CD14-positive monocyte (primary cell): ENCODE measurements around the gene RTL10. TPM values are rescaled to one million over a fixed set of nuclear protein-coding genes. Genes with fewer than 3 reads are reported as not detected.

Experiments used
- DNase-seq, 3 donors: peaks; one replicate each; pipeline ENCODE4 v3.0.0-alpha.2; 2011 to 2022
- H2AFZ ChIP-seq: 2 replicates; pipeline ENCODE4 v1.6.0; 2012; ENCODE audit warnings: mild to moderate bottlenecking, low read depth, low read length, inconsistent platforms; ENCODE audit not compliant: insufficient read depth, poor library complexity, severe bottlenecking
- H3K27ac ChIP-seq, 2 donors: 1 replicate in 1 of 2; 2 replicates in 1 of 2; pipeline ENCODE4 v1.5.1; 2012 to 2013; ENCODE audit warnings: low read length in 2 of 2, control low read depth in 1 of 2, inconsistent platforms in 1 of 2, low read depth in 1 of 2, mild to moderate bottlenecking in 1 of 2
- H3K27me3 ChIP-seq, 2 donors: one replicate each; pipeline versions ENCODE4 v1.6.0 to v1.6.1; 2011 to 2013; ENCODE audit warnings: low read length in 2 of 2; ENCODE audit not compliant: control insufficient read depth in 2 of 2, insufficient read depth in 2 of 2
- H3K36me3 ChIP-seq, 2 donors: replicated peaks in 1 of 2; 1 replicate in 1 of 2; 2 replicates in 1 of 2; pipeline versions ENCODE4 v1.5.1 to v1.6.1; 2012 to 2013; ENCODE audit warnings: low read length in 2 of 2, control low read depth in 1 of 2, inconsistent platforms in 1 of 2, mild to moderate bottlenecking in 1 of 2; ENCODE audit not compliant: insufficient read depth in 2 of 2, control insufficient read depth in 1 of 2
- H3K4me1 ChIP-seq, 2 donors: 1 replicate in 1 of 2; 2 replicates in 1 of 2; pipeline versions ENCODE4 v1.5.1 to v1.6.1; 2012 to 2013; ENCODE audit warnings: low read length in 2 of 2, control low read depth in 1 of 2, inconsistent platforms in 1 of 2, mild to moderate bottlenecking in 1 of 2, moderate library complexity in 1 of 2; ENCODE audit not compliant: insufficient read depth in 2 of 2, control insufficient read depth in 1 of 2
- H3K4me2 ChIP-seq: replicated peaks from 2 replicates; pipeline ENCODE3; 2012; ENCODE audit warnings: low read length, moderate library complexity, mild to moderate bottlenecking; ENCODE audit not compliant: poor library complexity, severe bottlenecking; ENCODE audit errors: extremely low read depth
- H3K4me3 ChIP-seq, 3 experiments: fragments of 200-600 bp in 1 of 3; sonication (generic) in 1 of 3; replicated peaks in 1 of 3; 1 replicate in 2 of 3; 2 replicates in 1 of 3; pipeline ENCODE4 v1.5.1; 2011 to 2013; ENCODE audit warnings: low read length in 3 of 3, mild to moderate bottlenecking in 3 of 3, control low read depth in 2 of 3, low read depth in 2 of 3, inconsistent platforms in 1 of 3, moderate library complexity in 1 of 3
- H3K79me2 ChIP-seq: 2 replicates; pipeline ENCODE4 v1.6.0; 2012; ENCODE audit warnings: mild to moderate bottlenecking, control low read depth, inconsistent platforms, low read length, moderate library complexity; ENCODE audit not compliant: insufficient read depth
- H3K9ac ChIP-seq: 2 replicates; pipeline ENCODE4 v1.6.0; 2017; ENCODE audit warnings: low read length, mild to moderate bottlenecking; ENCODE audit not compliant: insufficient read depth, poor library complexity, severe bottlenecking
- H3K9me3 ChIP-seq, 2 donors: replicated peaks in 1 of 2; 1 replicate in 1 of 2; 2 replicates in 1 of 2; pipeline versions ENCODE4 v1.5.1 to v1.6.1; 2012 to 2013; ENCODE audit warnings: low read length in 2 of 2, control low read depth in 1 of 2; ENCODE audit not compliant: control insufficient read depth in 1 of 2, insufficient read depth in 1 of 2
- H4K20me1 ChIP-seq: 2 replicates; pipeline ENCODE4 v1.6.0; 2012; ENCODE audit warnings: mild to moderate bottlenecking, low read length, control low read depth, moderate library complexity; ENCODE audit not compliant: insufficient read depth
- H3K27ac Mint-ChIP-seq, 7 donors: one replicate each; pipeline ENCODE4 v1.8.0; 2020; ENCODE audit warnings: mild to moderate bottlenecking in 7 of 7, mixed read lengths in 7 of 7, moderate library complexity in 6 of 7, inconsistent platforms in 2 of 7
- H3K27me3 Mint-ChIP-seq, 3 donors: one replicate each; pipeline ENCODE4 v1.8.0; 2021 to 2022; ENCODE audit warnings: low read depth in 3 of 3, mild to moderate bottlenecking in 3 of 3, mixed read lengths in 3 of 3, moderate library complexity in 3 of 3, inconsistent platforms in 1 of 3
- H3K36me3 Mint-ChIP-seq, 2 donors: one replicate each; pipeline ENCODE4 v1.8.0; 2020; ENCODE audit warnings: mixed read lengths in 2 of 2, inconsistent platforms in 1 of 2, mild to moderate bottlenecking in 1 of 2
- H3K4me1 Mint-ChIP-seq: one replicate; pipeline ENCODE4 v1.8.0; 2020; ENCODE audit warnings: mild to moderate bottlenecking, mixed read lengths
- H3K4me3 Mint-ChIP-seq, 2 donors: one replicate each; pipeline ENCODE4 v1.8.0; 2020; ENCODE audit warnings: mild to moderate bottlenecking in 2 of 2, mixed read lengths in 2 of 2, moderate library complexity in 1 of 2
- H3K9me3 Mint-ChIP-seq, 7 donors: one replicate each; pipeline ENCODE4 v1.8.0; 2020 to 2022; ENCODE audit warnings: mixed read lengths in 7 of 7, mild to moderate bottlenecking in 6 of 7, moderate library complexity in 6 of 7, inconsistent platforms in 2 of 7
- CTCF ChIP-seq: fragments of 200-600 bp; IDR thresholded peaks from one replicate; pipeline ENCODE4 v1.8.0; 2022; ENCODE audit warnings: antibody characterized with exemption, mild to moderate bottlenecking
- WGBS: methylation state at CpG from one replicate; pipeline ENCODE4 v1.1.5; 2013; ENCODE audit warnings: missing lambda C conversion rate; ENCODE audit not compliant: insufficient coverage; 5-methylcytosine and 5-hydroxymethylcytosine counted together
- intact Hi-C, 2 donors: fragments of 100-400 bp; cut with micrococcal nuclease; formaldehyde crosslinking; loops; one replicate each; pipeline versions ENCODE4 v1.15.0 to v1.15.1; 2023
- polyA plus RNA-seq, 3 donors: library from polyadenylated mRNA; depleted of rRNA in 1 of 3; unstranded in 2 of 3; stranded (reverse) in 1 of 3; fragments of 300-500 nt in 2 of 3; fragments of >200 nt in 1 of 3; fragmentation: Illumina TruSeq in 2 of 3; gene quantifications; 1 replicate in 2 of 3; 2 replicates in 1 of 3; pipeline ENCODE4 v1.2.3, GENCODE V29; 2012 to 2021

The RTL10 gene
- polyA plus RNA-seq, 3 donors: 1.4 to 6.5 (median 1.5) TPM

- no peak for TF ChIP-seq CTCF
- Histone ChIP-seq H3K4me3 (no peak overlapping the region), H3K79me2 (no peaks in the 10 kb centered on the region), H3K9ac (no peak overlapping the region), H3K9me3 (no peaks in the 10 kb centered on the region), H3K27me3 (no peaks in the 10 kb centered on the region), H3K27ac (no peak overlapping the region), H3K4me1 (no peaks in the 10 kb centered on the region), H3K4me2 (no peak overlapping the region), H4K20me1 (no peaks in the 10 kb centered on the region), H3K36me3 (peaks cover 21 to 49% of the 10 kb centered on the region in 2 donors), H2AFZ (no peak overlapping the region)
- intact Hi-C loops: no loop called here
- Mint-ChIP-seq H3K36me3 (peaks cover 4 to 35% of the 10 kb centered on the region in 2 donors), H3K27ac (peak overlapping the region in 4 of 7 donors; percentile 5 to 68 (median 30)), H3K4me1 (no peaks in the 10 kb centered on the region), H3K27me3 (no peaks in the 10 kb centered on the region), H3K9me3 (no peaks in the 10 kb centered on the region), H3K4me3 (no peak overlapping the region)
- WGBS: 94% methylated on average over 6 of the region's 7 CpGs
- no peak for DNase-seq
Observed at GRCh38 chr22:19873960-19874306, 19.3 kb upstream of the RTL10 start.

GRCh38 chr22:19873138-19873959 lies 18.7 kb upstream of the RTL10 start:
- no peak for DNase-seq
- no peak overlapping the region for H3K27ac Mint-ChIP-seq

More at GRCh38 chr22:19873138-19873959, 18.7 kb upstream of the RTL10 start:
- Histone ChIP-seq H3K9me3 (no peaks in the 10 kb centered on the region), H3K36me3 (peaks cover 19 to 45% of the 10 kb centered on the region in 2 donors), H3K9ac (no peak overlapping the region), H3K4me2 (no peak overlapping the region), H3K4me3 (no peak overlapping the region), H3K4me1 (no peaks in the 10 kb centered on the region), H3K79me2 (no peaks in the 10 kb centered on the region), H4K20me1 (no peaks in the 10 kb centered on the region), H3K27me3 (no peaks in the 10 kb centered on the region), H2AFZ (no peak overlapping the region), H3K27ac (no peak overlapping the region)
- Mint-ChIP-seq H3K27me3 (no peaks in the 10 kb centered on the region), H3K36me3 (peaks cover 2 to 30% of the 10 kb centered on the region in 2 donors), H3K4me3 (no peak overlapping the region), H3K9me3 (no peaks in the 10 kb centered on the region), H3K4me1 (no peaks in the 10 kb centered on the region)
- TF ChIP-seq CTCF: no peak
- intact Hi-C loops: no loop called here
- 91% methylated on average over 23 of the region's 27 CpGs for WGBS
